ENCODE data around the gene DND1. TPM values are rescaled to one million over a fixed set of nuclear protein-coding genes. Genes with fewer than 3 reads are reported as not detected.
"Not testable (repeated sequence)": the region's sequence is repeated elsewhere in the genome, so short reads cannot be mapped to it uniquely, and the experiment has no call there.

DND1 gene
- total RNA-seq, 2 experiments from 2014 or later, result 3.2 to 3.4 TPM

DNA sequence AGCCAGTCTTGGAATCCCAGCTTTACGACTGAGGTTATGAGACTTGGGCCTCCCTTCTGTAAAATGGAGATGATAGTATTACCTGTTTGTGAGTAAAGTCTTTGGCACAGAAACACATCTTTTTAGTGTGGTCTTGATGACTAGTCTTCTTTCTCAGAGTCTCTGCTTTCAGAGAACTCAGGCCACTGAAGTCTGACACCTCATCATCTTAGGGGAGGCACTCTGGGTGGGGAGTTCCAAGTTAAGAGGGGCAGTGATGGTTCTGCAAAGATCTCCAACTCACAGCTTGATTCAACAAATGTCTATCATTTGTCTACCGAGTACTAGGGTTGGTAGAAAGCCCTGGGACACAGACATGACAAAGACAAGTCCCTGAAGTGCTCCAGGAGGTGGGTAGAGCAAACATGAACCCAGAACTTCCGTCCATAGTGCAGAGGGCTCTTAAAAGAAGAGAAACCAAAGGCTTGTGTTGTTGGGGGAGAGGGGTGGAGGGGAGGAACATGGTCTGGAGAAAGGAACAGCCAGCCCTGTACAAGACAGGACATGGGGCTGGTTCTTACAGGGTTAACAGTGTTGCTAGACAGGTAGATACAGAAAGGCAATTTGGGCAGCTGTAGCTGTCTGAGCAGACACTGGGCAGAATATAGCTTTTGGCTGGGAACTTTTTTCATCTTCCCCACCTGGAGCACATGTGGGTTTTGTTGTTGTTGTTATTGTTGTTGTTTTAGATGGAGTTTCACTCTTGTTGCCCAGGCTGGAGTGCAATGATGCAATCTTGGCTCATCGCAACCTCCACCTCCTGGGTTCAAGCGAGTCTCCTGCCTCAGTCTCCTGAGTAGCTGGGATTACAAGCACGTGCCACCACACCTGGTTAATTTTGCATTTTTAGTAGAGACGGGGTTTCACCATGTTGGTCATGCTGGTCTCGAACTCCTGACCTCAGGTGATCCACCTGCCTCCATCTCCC is 37.8 kb downstream of the DND1 start:
- ChIA-PET POLR2A (interaction anchor here (0.8 to 1.0 kb wide), 5 partner anchors 9 to 83 kb away, joined by 3 to 4 read pairs (median 3); partner anchors contain the start of genes IK, NDUFA2 and SRA1), CTCF (interaction anchor here (0.6 to 2.6 kb wide), 14 partner anchors 11 to 277 kb away, joined by 3 to 15 read pairs (median 4); partner anchors contain the start of genes EIF4EBP3, IK, NDUFA2 and SLC35A4)

DNA sequence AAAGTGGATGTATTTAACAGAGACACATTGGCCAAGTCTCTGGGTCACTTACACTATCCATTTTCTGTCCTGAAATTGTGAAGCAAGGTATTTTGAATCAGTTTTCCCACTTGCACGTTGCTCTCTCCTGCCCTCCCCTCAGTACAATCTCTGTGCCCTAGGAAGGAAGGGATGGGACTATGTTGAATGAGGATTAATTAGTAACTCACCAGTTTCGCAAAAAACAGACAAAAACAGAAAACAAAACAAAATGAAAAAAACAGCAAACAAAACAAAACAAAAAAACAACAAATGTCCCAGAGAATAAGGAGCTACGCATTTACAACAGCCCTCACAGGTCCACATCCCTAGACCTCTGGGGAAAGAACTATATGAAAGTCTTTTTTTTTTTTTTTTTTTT is 39.3 kb downstream of the DND1 start:
- POLR2A ChIA-PET, result no interaction called here

DNA sequence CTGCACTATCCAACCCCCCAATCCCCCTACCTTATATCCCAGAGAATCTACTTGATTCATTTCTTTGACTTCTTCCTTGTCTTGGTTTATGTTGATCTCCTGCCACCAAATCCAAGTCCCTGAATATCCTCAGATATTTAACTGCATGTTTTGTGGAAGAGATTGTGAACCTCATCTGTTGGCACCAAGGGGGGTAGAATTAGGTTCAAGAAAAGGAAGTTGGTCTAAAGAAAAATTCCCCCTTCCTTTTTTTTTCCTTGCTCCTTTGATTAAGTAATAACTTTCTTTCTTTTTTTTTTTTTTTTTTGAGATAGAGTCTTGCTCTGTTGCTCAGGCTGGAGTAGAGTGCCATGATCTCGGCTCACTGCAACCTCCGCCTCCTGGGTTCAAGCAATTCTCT is 39.9 kb downstream of the DND1 start:
- ChIA-PET POLR2A (no interaction called here), CTCF (interaction anchor here (1.0 to 2.6 kb wide), 3 partner anchors 67 to 261 kb away, joined by 3 to 15 read pairs (median 3); partner anchors contain the start of gene EIF4EBP3)

More for the DNA sequence above, 39.3 kb downstream of the DND1 start:
- CTCF ChIA-PET, result interaction anchor here (0.7 to 2.6 kb wide), 6 partner anchors 13 to 663 kb away, joined by 5 to 15 read pairs (median 8); partner anchors contain the start of genes EIF4EBP3, IK, NDUFA2 and SRA1

DNA sequence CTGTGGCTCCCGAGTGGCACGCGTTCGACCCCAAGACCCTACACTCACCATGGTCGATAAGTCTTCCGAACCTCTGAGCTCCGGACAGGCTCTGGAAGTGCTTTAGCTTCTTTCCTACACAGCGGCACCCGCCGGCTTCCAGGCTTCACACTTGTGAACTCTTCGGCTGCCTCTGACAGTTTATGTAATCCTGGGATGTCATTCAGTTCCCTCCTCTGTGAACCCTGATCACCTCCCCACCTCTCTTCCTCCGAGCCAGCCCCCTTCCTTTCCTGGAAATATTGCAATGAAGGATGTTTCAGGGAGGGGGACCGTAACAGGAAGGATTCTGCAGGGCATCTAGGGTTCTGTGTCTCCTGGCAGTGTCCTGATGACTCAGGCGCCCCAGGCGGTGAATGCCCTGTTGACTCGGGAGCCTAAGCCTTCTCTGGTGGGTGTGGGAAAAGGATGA is 40.3 kb downstream of the DND1 start, which contains the start of gene CD14:
TSS of gene CD14 (minus strand) at position 155 of the 451 bp plus-strand sequence. CDS start at position 51, 104 bp downstream.
- ChIA-PET POLR2A (interaction anchor here (0.7 to 1.5 kb wide), 2 partner anchors 14 to 68 kb away, joined by 3 to 5 read pairs; no protein-coding TSS in a partner anchor), CTCF (interaction anchor here (0.8 to 2.6 kb wide), 8 partner anchors 15 to 261 kb away, joined by 3 to 15 read pairs (median 3); partner anchors contain the start of genes EIF4EBP3, HARS1, HARS2 and IK)

DNA sequence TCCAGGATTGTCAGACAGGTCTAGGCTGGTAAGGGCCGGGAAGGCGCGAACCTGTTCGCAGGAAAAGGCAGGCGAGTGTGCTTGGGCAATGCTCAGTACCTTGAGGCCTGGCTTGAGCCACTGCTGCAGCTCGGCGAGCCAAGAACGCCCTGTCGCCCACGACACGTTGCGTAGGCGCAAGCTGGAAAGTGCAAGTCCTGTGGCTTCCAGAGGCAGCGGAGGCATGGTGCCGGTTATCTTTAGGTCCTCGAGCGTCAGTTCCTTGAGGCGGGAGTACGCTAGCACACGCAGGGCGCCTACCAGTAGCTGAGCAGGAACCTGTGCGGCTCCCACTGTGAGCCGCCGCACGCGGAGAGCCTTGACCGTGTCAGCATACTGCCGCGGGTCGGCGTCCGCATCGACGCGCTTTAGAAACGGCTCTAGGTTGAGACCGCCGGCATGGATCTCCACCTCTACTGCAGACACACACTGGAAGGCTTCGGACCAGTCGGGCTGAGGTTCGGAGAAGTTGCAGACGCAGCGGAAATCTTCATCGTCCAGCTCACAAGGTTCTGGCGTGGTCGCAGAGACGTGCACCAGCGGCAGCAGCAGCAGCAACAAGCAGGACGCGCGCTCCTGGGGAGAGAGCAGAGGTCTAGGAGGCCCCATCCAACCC is 40.9 kb downstream of the DND1 start:
- CTCF ChIA-PET, result interaction anchor here (0.8 to 1.5 kb wide), 8 partner anchors 15 to 260 kb away, joined by 3 to 4 read pairs (median 3); partner anchors contain the start of genes HARS1, HARS2, IK and NDUFA2
- POLR2A ChIA-PET, result interaction anchor here (0.5 to 1.5 kb wide), 5 partner anchors 14 to 785 kb away, joined by 3 to 7 read pairs (median 5); no protein-coding TSS in a partner anchor

DNA sequence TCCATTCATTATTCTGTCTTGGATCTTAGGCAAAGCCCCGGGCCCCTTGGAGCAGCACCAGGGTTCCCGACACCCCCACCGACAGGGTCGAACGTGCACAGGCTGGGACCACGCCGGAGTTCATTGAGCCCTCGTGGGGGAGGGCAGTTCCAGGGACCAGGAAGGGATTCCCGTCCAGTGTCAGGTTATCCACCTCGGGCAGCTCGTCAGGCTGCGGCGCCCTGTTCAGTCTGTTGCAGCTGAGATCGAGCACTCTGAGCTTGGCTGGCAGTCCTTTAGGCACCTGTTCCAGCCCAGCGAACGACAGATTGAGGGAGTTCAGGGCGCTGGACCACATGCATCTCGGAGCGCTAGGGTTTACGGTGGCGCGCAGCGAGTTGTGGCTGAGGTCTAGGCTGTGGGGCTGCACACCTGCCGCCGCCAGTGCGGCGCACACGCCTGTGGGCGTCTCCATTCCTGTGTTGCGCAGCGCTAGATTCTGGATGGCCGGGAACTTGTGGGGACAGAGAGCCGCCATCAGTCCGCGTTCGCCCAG is 41.5 kb downstream of the DND1 start:
- POLR2A ChIA-PET, result interaction anchor here (0.5 to 1.5 kb wide), 3 partner anchors 67 to 784 kb away, joined by 5 to 7 read pairs (median 5); no protein-coding TSS in a partner anchor
- CTCF ChIA-PET, result interaction anchor here (1.0 to 1.5 kb wide), 5 partner anchors 16 to 257 kb away, joined by 3 to 4 read pairs (median 3); partner anchors contain the start of genes HARS1, HARS2, IK and NDUFA2

DNA sequence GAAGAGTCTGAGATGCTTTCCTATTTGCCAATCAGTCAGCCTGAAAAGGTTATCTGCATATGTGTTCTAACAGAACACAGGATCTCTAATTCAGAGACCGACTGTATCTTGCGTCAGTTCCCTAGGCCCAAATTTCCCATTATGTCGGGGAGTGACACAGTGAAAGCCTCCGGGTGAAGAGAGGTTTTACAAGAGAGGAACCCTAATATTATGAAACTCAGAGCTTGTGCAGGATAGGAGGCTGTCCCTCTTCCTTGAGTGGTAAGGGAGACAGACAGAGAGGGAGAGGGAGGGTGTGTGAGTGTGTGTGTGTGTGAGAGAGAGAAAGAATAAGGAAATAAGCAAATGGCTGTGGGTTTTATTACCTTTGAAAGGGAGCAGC is 42.3 kb downstream of the DND1 start:
- CTCF ChIA-PET, result interaction anchor here (0.7 to 1.4 kb wide), 3 partner anchors 21 to 80 kb away, joined by 3 to 4 read pairs (median 3); no protein-coding TSS in a partner anchor
- POLR2A ChIA-PET, result interaction anchor here (1.0 kb wide), 1 partner anchor 17 kb away, joined by 3 read pairs; the partner anchor contains the start of genes IK and NDUFA2

DNA sequence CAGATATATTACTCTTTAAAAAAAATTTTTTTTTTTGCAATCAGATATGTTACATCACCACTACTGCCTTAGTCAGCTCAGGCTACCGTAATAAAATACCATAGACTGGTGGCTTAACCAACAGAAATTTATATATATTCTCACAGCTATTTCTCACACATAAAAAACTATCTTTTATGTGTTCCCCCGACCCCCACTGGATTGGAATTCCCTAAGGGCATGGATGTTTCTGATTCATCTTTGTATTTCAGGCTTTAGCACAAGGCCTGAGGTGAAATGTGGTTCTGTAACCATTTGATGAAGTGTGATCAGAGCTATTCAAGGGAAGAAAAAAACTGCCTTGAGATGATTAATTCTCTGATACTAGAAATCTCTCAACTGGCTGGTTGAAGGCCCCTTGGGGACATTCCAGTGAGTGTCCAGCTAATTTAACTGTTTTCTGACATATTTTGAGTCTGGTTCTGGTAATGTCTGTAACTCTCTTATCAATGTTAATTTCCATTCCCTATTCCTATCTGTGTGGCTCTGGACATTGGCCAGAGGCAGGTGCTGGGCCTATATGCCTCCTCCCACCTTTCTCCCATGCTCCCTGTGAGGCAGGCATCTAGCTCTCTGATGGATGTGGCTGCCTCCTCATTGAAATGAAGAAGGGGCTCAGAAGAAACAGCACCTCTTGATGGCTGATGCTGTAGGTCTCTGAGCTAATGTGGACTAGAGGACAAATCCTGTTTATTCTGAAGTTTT is 42.9 kb downstream of the DND1 start:
- CTCF ChIA-PET, result interaction anchor here (0.7 to 1.2 kb wide), 3 partner anchors 21 to 267 kb away, joined by 3 read pairs; no protein-coding TSS in a partner anchor
- POLR2A ChIA-PET, result interaction anchor here (1.0 kb wide), 1 partner anchor 17 kb away, joined by 3 read pairs; the partner anchor contains the start of genes IK and NDUFA2

DNA sequence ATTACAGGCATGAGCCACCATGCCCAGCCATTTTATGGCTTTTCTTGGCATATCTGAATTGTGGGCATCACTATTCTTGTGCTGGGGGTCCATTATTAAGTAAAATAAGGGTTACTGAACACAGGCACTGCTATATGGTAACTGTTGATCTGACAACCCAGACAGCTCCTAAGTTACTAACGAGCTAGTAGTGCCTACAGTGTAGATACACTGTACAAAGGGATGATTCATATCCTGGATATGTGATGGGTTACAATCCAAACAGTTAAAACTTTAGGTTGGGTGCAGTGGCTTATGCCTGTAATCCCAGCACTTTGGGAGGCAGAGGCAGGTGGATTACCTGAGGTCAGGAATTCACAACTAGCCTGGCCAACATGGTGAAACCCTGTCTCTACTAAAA is 44.7 kb downstream of the DND1 start:
- CTCF ChIA-PET, result no interaction called here
- POLR2A ChIA-PET, result no interaction called here

DNA sequence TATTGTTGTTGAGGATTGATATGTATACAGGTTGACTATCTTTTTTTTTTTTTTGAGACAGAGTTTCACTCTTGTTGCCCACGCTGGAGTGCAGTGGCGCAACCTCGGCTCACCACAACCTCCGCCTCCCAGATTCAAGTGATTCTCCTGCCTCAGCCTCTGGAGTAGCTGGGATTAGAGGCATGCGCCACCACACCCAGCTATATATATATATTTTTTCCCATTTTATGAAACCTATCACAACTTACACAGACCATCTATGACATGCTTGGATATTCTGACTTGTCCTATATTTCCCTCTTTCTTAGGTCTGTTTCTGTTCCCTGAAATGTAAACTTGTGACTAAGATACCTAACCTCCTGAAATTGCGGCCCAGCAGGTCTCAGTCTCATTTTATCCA is 45.4 kb downstream of the DND1 start:
- CTCF ChIA-PET, result no interaction called here
- POLR2A ChIA-PET, result interaction anchor here (0.6 kb wide), 1 partner anchor 81 kb away, joined by 3 read pairs; the partner anchor contains the start of gene EIF4EBP3

DNA sequence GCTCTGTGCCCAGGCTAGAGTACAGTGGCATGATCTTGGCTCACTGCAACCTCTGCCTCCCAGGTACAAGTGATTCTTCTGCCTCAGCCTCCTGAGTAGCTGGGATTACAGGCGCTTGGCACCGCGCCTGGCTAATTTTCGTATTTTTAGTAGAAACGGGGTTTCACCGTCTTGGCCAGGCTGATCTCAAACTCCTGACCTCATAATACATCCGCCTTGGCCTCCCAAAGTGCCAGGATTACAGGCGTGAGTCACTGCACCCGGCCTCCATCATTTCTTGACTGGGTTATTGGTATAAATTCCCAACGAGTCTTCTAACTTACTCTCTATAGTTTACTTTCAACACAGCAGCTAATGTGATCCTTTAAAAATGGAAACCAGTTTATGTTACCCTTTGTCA is 48.5 kb downstream of the DND1 start:
- CTCF ChIA-PET, POLR2A ChIA-PET: not testable (repeated sequence)

DNA sequence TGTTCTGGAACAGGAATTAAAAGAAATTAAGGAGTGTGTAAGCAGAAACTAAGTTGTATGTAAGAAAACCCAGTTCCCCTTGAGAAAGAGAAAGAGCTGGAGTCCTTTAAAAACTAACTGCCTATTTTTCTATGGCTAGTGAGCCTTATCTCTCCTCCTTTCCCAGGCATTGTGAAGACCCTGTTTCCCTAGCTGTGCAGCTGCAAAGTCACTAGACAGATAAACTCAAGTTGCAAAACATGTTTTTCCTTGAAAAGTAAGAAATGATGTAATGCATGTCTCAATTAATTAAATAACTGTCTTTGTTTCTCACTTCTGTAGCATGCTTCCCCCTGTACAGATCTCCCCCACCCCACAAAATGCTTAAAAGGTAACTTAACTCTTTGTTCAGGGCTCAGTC is 50.3 kb downstream of the DND1 start:
- POLR2A ChIA-PET, CTCF ChIA-PET: not testable (repeated sequence)

DNA sequence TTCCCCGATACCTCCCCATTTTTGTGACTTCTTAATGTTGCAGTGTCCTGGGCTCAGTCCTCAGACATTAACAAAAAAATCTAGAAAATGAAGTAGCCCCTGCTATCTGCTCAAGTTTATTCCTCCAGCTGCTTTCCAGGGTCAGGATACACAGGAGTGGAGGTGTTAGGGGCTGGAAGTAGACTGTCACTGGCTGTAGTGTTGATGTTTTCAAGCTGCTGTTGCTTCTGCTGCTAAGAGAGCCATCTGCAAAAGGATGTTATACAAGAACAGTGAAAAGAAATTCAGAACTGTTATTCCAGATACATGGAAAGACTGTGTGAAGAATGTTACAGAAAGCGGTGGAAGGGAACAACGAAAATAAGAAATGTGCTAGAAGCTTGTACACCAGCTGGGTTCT is 51.1 kb downstream of the DND1 start:
- ChIA-PET CTCF (no interaction called here), POLR2A (interaction anchor here (0.6 kb wide), 1 partner anchor 60 kb away, joined by 4 read pairs; no protein-coding TSS in a partner anchor)

Other genes starting within 250 kb of the DND1 start
- 10 to 100 TPM; 13.6 to 14.1 TPM for gene EIF4EBP3, start 125.9 kb downstream of the DND1 start, total RNA-seq
- gene SRA1, start 116.1 kb downstream of the DND1 start, total RNA-seq, result 10 to 100 TPM; 64.3 to 68.2 TPM
- gene APBB3, start 109.0 kb downstream of the DND1 start, total RNA-seq, result 10 to 100 TPM; 14.1 to 15.3 TPM
- 100 to 1,000 TPM; 116 TPM for gene SLC35A4, start 108.7 kb downstream of the DND1 start, total RNA-seq
- gene CD14, start 40.4 kb downstream of the DND1 start, total RNA-seq, result under 1 TPM; 0.44 to 0.70 TPM
- 10 to 100 TPM; 34.6 to 35.3 TPM for gene TMCO6, start 34.1 kb downstream of the DND1 start, total RNA-seq
- 10 to 100 TPM; 70.9 to 76.7 TPM for gene NDUFA2, start 25.9 kb downstream of the DND1 start, total RNA-seq
- 10 to 100 TPM; 89.9 to 96.8 TPM for gene IK, start 25.7 kb downstream of the DND1 start, total RNA-seq
- gene WDR55, start 8.7 kb downstream of the DND1 start, total RNA-seq, result 10 to 100 TPM; 41.0 to 41.3 TPM
- gene HARS1, start 17.8 kb upstream of the DND1 start, total RNA-seq, result 100 to 1,000 TPM; 100 to 101 TPM
- gene HARS2, start 17.9 kb upstream of the DND1 start, total RNA-seq, result 10 to 100 TPM; 22.6 to 25.8 TPM
- gene ZMAT2, start 26.9 kb upstream of the DND1 start, total RNA-seq, result 10 to 100 TPM; 69.5 to 73.0 TPM
- gene PCDHA1, start 112.6 kb upstream of the DND1 start, total RNA-seq, result not detected
- gene PCDHA2, start 121.3 kb upstream of the DND1 start, total RNA-seq, result not detected
- not detected for gene PCDHA3, start 127.5 kb upstream of the DND1 start, total RNA-seq
- not detected for gene PCDHA4, start 133.5 kb upstream of the DND1 start, total RNA-seq
- gene PCDHA5, start 148.0 kb upstream of the DND1 start, total RNA-seq, result not detected
- gene PCDHA6, start 154.4 kb upstream of the DND1 start, total RNA-seq, result not detected
- not detected for gene PCDHA7, start 160.7 kb upstream of the DND1 start, total RNA-seq
- gene PCDHA8, start 167.6 kb upstream of the DND1 start, total RNA-seq, result not detected
- not detected for gene PCDHA9, start 174.8 kb upstream of the DND1 start, total RNA-seq
- gene PCDHA10, start 182.3 kb upstream of the DND1 start, total RNA-seq, result not detected
- gene PCDHA11, start 195.4 kb upstream of the DND1 start, total RNA-seq, result not detected
- gene PCDHA12, start 201.7 kb upstream of the DND1 start, total RNA-seq, result not detected
- gene PCDHA13, start 208.5 kb upstream of the DND1 start, total RNA-seq, result not detected